SU-DHL-6 (cell line): ENCODE measurements around the gene MTA2.

Experiments used
- CTCF ChIP-seq: fragments of 200-600 bp; sonication (generic); IDR thresholded peaks from one replicate; pipeline ENCODE4 v1.5.1; 2017; ENCODE audit warnings: antibody characterized with exemption, mild to moderate bottlenecking, low read length, moderate library complexity; ENCODE audit not compliant: insufficient read depth, poor library complexity, severe bottlenecking
- EZH2phosphoT487 ChIP-seq: fragments of 200-600 bp; sonication (generic), shearing (Covaris generic); conservative IDR thresholded peaks from 2 replicates; pipeline ENCODE4 v1.6.1; 2018; ENCODE audit warnings: mild to moderate bottlenecking, antibody characterized with exemption, low read length, moderate library complexity, mixed read lengths

GRCh38 chr11:62632492-62632891, 30.8 kb upstream of the MTA2 start:
- TF ChIP-seq CTCF: no peak
- no peak for TF ChIP-seq EZH2phosphoT487
